Fibroblast of peridontal ligament (primary cell): Measurements from ENCODE around the gene DOK6.

Source experiments
- DNase-seq: peaks from one replicate; pipeline ENCODE4 v3.0.0-alpha.2; 2010; ENCODE audit errors: extremely low read depth

DOK6 gene

GRCh38 chr18:69538849-69539248, 138.2 kb downstream of the DOK6 start:
- peak; percentile 73 for DNase-seq

DNA sequence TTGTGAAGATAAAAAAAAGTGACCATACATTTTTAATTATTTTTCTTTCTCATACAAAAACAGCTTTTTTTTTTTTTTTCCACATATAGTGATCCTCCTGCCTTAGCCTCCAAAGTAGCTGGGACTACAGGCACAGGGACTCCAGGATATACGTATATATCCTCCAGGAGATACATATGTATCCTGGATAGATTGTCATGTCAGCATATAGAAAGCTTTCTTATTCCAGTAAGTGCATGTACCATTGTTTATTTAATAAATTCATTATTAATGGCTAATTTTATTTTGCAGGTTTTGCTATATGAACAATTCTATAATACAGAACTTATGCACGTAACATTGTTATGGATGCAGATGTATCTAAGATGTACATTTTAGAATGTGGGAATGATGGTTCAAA, 138.7 kb downstream of the DOK6 start:
- DNase-seq = no peak

DNA sequence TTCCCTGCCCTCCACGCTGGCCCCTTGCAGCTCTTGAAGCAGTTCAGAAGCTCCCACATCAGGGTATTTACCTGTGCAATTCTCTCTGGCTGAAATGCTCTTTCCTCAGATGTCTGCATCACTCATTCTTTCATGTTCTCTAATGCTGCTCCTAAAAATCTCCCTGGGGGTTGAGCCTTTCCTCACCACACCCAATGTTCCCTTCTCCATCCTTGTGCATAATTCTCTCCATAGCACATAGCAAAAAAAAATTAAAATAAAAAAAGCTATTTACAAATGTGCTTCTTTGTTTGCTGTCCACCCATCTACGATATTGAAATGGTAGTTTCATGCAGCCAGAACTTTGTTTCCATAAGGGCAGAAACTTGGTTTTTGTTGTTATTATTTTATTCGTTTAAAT, 155.5 kb downstream of the DOK6 start:
- DNase-seq = no peak

GRCh38 chr18:69557282-69557681, 156.6 kb downstream of the DOK6 start:
- DNase-seq = no peak

DNA sequence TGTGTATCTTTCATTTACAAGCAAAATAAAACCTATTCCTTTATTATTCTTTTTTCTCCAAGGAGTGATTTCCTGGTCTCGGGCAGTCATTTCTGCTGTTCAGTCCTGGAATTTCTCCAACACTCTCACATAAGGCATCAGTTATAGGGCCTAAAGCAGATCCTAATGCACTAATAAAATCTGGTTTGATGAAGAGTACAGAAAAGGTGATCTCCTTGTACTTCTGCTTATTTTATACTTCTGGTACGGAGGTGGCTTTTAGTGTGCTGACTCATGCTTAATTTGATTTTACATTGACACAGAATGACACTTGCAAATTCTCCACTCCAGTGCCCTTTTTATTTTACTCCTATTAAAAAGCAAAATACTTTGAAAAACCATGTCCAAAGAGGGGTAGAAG, 157.4 kb downstream of the DOK6 start:
- DNase-seq = no peak

GRCh38 chr18:69559604-69560003, 158.9 kb downstream of the DOK6 start:
- DNase-seq = no peak

DNA sequence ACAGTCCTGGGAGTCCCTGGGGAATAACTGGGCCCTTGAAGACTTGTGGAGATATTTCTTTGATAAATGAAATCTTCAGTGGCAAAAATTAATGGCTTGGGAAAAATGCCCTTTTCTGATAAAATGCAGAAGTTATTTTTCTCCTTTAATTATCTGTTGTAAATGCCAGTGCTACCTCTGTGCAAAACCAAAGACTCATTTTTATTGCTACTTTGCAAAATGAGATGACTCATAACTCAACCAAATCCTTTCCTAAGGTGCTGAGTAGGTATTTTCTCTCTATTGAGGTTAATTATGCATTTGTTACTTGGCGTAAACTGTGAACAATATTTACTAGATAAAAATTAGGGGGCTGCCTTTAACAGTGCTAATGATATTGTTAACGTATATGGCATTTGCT, 163.9 kb downstream of the DOK6 start:
- DNase-seq = no peak

- no peak for DNase-seq
Observed at GRCh38 chr18:69567813-69568488, 167.3 kb downstream of the DOK6 start.

- no peak for DNase-seq
Observed at GRCh38 chr18:69569133-69569532, 168.4 kb downstream of the DOK6 start.

DNA sequence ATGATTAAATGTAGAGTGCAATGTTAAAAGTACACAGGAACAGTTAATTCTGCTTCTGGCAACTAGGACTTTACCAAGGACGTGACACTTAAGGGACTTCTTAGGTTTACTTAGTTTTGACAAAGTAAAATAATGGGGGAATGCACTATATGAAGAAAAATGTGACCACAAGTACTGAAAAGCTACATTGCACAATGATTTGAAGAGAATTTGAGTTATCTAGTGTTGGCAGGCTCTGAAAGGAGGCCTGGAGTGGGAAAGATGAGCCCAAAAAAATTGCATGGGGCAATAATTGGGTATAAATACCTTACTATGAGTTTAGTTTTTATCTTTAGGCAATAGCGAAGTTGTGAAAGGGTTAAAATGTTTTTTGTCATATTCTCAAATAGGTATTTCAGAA, 173.7 kb downstream of the DOK6 start:
- peak; percentile 41 for DNase-seq

- DNase-seq = peak; percentile 61
Observed at GRCh38 chr18:69580107-69580506, 179.4 kb downstream of the DOK6 start.

GRCh38 chr18:69584429-69584828, 183.7 kb downstream of the DOK6 start:
- DNase-seq = no peak

GRCh38 chr18:69585696-69586095, 185.0 kb downstream of the DOK6 start:
- DNase-seq = no peak

GRCh38 chr18:69586537-69586936, 185.8 kb downstream of the DOK6 start:
- DNase-seq = no peak

- DNase-seq = peak; percentile 12
Observed at GRCh38 chr18:69588301-69588700, 187.6 kb downstream of the DOK6 start.

GRCh38 chr18:69590150-69590549, 189.5 kb downstream of the DOK6 start:
- DNase-seq = peak; percentile 13

DNA sequence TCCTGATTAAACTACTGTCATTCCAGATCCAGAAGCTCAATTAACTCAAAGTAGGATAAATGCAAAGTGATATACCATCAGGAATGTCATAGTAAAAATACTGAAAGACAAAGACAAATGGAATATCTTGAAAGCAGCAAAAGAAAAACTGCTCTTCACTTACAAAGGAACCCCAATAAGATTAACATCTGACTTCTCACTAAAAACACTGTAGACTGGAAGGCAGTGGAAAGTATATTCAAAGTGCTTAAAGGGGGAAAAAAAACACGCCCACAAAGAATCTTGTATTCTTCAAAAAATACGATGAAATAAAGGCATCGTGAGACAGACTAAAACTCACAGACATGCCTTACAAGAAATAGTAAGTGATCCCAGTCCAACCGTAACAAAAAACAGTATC, 195.7 kb downstream of the DOK6 start:
- DNase-seq = no peak

DNA sequence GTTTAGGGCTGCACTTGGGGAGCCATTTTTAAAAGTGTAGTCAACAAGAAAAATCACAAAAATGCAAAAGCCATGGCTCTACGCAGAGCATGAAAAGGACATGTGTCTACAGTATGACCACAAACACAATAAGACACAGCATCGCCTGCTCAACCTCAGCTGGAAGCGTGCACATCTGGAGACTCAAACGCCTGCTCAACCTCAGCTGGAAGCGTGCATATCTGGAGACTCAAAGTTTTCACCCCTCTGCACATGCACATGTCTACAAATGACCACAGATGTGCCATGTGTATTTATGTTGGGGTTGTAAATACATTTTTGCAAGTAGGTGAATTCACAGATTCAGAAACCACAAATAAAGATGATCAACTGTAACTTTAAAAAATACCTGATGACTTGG, 196.9 kb downstream of the DOK6 start:
- no peak for DNase-seq

GRCh38 chr18:69599377-69599776, 198.7 kb downstream of the DOK6 start:
- no peak for DNase-seq

DNA sequence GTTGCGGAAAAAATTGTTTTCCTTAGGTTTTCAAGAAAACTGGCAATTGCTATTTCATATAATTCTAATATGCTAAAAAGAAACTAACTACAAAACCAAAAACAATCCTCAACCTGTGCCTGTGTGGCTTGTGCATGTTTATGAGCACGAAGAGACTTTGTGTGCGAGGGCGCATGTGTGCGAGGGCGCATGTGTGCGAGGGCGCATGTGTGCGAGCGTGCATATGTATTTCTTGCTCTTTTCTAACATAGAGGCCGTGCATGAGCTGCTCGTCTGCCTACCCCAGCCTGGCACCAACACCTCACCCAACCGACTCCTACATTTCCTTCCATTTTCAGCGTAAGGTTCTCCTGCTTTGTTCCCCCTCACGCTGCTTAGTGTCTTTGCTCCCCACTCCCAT, 211.6 kb downstream of the DOK6 start:
- no peak for DNase-seq

GRCh38 chr18:69616114-69616513, 215.4 kb downstream of the DOK6 start:
- DNase-seq = no peak

- DNase-seq = no peak
Observed at GRCh38 chr18:69617408-69617807, 216.7 kb downstream of the DOK6 start.

DNA sequence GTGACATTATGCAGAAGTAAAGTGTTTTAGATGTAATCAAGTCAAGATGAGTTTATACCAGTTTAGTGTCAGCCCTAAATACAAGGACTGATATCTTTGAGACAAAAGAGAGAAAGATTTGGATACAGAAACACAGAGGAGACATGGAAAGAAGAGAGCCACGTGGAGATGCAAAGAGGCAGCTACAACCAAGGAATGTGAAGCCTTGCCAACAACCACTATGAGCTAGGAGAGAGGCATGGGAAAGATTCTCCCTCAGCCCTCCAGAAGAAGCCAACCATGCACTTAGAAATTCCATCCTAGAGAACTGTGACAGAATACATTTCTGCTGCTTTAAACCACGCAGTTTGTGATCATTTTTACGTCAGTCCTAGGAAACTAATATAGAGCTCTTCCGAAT, 217.2 kb downstream of the DOK6 start:
- peak; percentile 92 for DNase-seq

DNA sequence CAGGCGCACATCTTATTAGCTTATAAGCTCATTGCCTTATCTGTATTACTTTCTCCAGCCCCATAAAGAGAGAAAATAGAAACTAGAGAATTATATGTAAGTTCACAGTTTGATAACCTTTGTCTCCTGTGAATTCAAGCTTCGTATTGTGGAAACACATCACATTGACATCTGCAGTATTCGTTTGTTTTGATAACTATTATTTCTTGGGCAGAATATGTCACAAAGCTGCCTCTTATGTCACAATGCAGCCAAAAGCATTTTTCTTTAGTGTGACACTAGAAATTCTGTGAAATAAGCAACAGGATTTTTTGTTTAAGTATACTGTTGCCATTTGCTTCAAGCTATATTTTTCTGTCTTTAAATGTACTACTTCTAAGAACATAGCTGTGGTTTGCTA, 221.5 kb downstream of the DOK6 start:
- no peak for DNase-seq
